ENCODE data around the gene LRRC61. TPM values are rescaled to one million over a fixed set of nuclear protein-coding genes. Genes with fewer than 3 reads are reported as not detected.

Gene LRRC61
- total RNA-seq, 2 experiments from 2014 or later, result not detected

- Histone ChIP-seq H3K4me1 (ENCODE audit: insufficient read depth, low read length, poor library complexity, severe bottlenecking) (no peaks in the 10 kb centered on the region), H3K36me3 (ENCODE audit: insufficient read depth, low read length) (no peaks in the 10 kb centered on the region), H3K27ac (ENCODE audit: low read depth, low read length, poor library complexity, severe bottlenecking) (no peak overlapping the region), H3K79me2 (ENCODE audit: insufficient read depth, low read depth, low read length) (no peaks in the 10 kb centered on the region), H3K4me3 (ENCODE audit: low read depth, low read length, poor library complexity, severe bottlenecking) (no peak overlapping the region), H2AFZ (ENCODE audit: low read length) (no peak overlapping the region), H4K20me1 (ENCODE audit: insufficient read depth, low read length) (no peaks in the 10 kb centered on the region), H3K9me3 (ENCODE audit: low read length) (no peaks in the 10 kb centered on the region), H3K4me2 (ENCODE audit: low read length) (no peak overlapping the region), H3K9me2 (ENCODE audit: insufficient read depth, low read length) (no peaks in the 10 kb centered on the region)
- POLR2A ChIA-PET, result interaction anchor here (0.7 kb wide), 1 partner anchor 79 kb away, joined by 3 read pairs; no protein-coding TSS in a partner anchor
- BruUV-seq (replicated peaks), result no TSS peak
- CTCF ChIA-PET (ENCODE audit: unreplicated experiment), result no interaction called here
- intact Hi-C loops (cut with micrococcal nuclease; ENCODE audit: unreplicated experiment), result no loop called here
- TF ChIP-seq CTCF (conservative IDR thresholded peaks at IDR 0.05; ENCODE audit: low read length), result no peak
- TF ChIP-seq EZH2phosphoT487 (IDR thresholded peaks at IDR 0.05; ENCODE audit: borderline replicate concordance, low read depth, low read length), result no peak
- no peak for DNase-seq (ENCODE audit: low spot score)
These were observed 14.0 kb downstream of the LRRC61 start for GRCh38 chr7:150337179-150337578.

- H3K27ac ChIP-seq (ENCODE audit: low read depth, low read length, poor library complexity, severe bottlenecking), result no peak overlapping the region
- intact Hi-C loops (cut with micrococcal nuclease; ENCODE audit: unreplicated experiment), result no loop called here
- H3K4me3 ChIP-seq (ENCODE audit: low read depth, low read length, poor library complexity, severe bottlenecking), result no peak overlapping the region
- H3K4me1 ChIP-seq (ENCODE audit: insufficient read depth, low read length, poor library complexity, severe bottlenecking), result no peaks in the 10 kb centered on the region
- no peaks in the 10 kb centered on the region for H3K36me3 ChIP-seq (ENCODE audit: insufficient read depth, low read length)
- no TSS peak for BruUV-seq (replicated peaks)
- H2AFZ ChIP-seq (ENCODE audit: low read length), result no peak overlapping the region
- no peak overlapping the region for H3K4me2 ChIP-seq (ENCODE audit: low read length)
- CTCF ChIA-PET (ENCODE audit: unreplicated experiment), result no interaction called here
- POLR2A ChIA-PET, result interaction anchor here (0.7 kb wide), 1 partner anchor 78 kb away, joined by 3 read pairs; no protein-coding TSS in a partner anchor
- DNase-seq (ENCODE audit: low spot score), result no peak
- H3K79me2 ChIP-seq (ENCODE audit: insufficient read depth, low read depth, low read length), result no peaks in the 10 kb centered on the region
- no peaks in the 10 kb centered on the region for H4K20me1 ChIP-seq (ENCODE audit: insufficient read depth, low read length)
- no peaks in the 10 kb centered on the region for H3K9me2 ChIP-seq (ENCODE audit: insufficient read depth, low read length)
- TF ChIP-seq EZH2phosphoT487 (IDR thresholded peaks at IDR 0.05; ENCODE audit: borderline replicate concordance, low read depth, low read length), result no peak
- TF ChIP-seq CTCF (conservative IDR thresholded peaks at IDR 0.05; ENCODE audit: low read length), result no peak
- H3K9me3 ChIP-seq (ENCODE audit: low read length), result no peaks in the 10 kb centered on the region
These were observed 14.5 kb downstream of the LRRC61 start for GRCh38 chr7:150337659-150338081.

- H3K79me2 ChIP-seq (ENCODE audit: insufficient read depth, low read depth, low read length), result no peaks in the 10 kb centered on the region
- intact Hi-C loops (cut with micrococcal nuclease; ENCODE audit: unreplicated experiment), result no loop called here
- H4K20me1 ChIP-seq (ENCODE audit: insufficient read depth, low read length), result no peaks in the 10 kb centered on the region
- no peak overlapping the region for H3K4me3 ChIP-seq (ENCODE audit: low read depth, low read length, poor library complexity, severe bottlenecking)
- no peaks in the 10 kb centered on the region for H3K9me2 ChIP-seq (ENCODE audit: insufficient read depth, low read length)
- TF ChIP-seq EZH2phosphoT487 (IDR thresholded peaks at IDR 0.05; ENCODE audit: borderline replicate concordance, low read depth, low read length) (no peak), CTCF (conservative IDR thresholded peaks at IDR 0.05; ENCODE audit: low read length) (no peak)
- ChIA-PET POLR2A (no interaction called here), CTCF (ENCODE audit: unreplicated experiment) (no interaction called here)
- no peaks in the 10 kb centered on the region for H3K4me1 ChIP-seq (ENCODE audit: insufficient read depth, low read length, poor library complexity, severe bottlenecking)
- no peak overlapping the region for H2AFZ ChIP-seq (ENCODE audit: low read length)
- DNase-seq (ENCODE audit: low spot score), result no peak
- H3K36me3 ChIP-seq (ENCODE audit: insufficient read depth, low read length), result no peaks in the 10 kb centered on the region
- H3K9me3 ChIP-seq (ENCODE audit: low read length), result no peaks in the 10 kb centered on the region
- H3K27ac ChIP-seq (ENCODE audit: low read depth, low read length, poor library complexity, severe bottlenecking), result no peak overlapping the region
- BruUV-seq (replicated peaks), result no TSS peak
- no peak overlapping the region for H3K4me2 ChIP-seq (ENCODE audit: low read length)
These were observed 15.1 kb downstream of the LRRC61 start for GRCh38 chr7:150338166-150338829.

Data from OCI-LY7 (cell line).